C4-2B (cell line): ENCODE measurements around the gene BNC2.

Source experiments
- ZFX ChIP-seq: fragments of 450-650 bp; IDR thresholded peaks from 2 replicates; pipeline ENCODE4 v1.6.1; 2017
- TF ChIP-seq, protein P1 (sequence below): fragments of 450-650 bp; conservative IDR thresholded peaks from 2 replicates; pipeline ENCODE4 v1.5.1; 2017; ENCODE audit warnings: mild to moderate bottlenecking

DNA sequence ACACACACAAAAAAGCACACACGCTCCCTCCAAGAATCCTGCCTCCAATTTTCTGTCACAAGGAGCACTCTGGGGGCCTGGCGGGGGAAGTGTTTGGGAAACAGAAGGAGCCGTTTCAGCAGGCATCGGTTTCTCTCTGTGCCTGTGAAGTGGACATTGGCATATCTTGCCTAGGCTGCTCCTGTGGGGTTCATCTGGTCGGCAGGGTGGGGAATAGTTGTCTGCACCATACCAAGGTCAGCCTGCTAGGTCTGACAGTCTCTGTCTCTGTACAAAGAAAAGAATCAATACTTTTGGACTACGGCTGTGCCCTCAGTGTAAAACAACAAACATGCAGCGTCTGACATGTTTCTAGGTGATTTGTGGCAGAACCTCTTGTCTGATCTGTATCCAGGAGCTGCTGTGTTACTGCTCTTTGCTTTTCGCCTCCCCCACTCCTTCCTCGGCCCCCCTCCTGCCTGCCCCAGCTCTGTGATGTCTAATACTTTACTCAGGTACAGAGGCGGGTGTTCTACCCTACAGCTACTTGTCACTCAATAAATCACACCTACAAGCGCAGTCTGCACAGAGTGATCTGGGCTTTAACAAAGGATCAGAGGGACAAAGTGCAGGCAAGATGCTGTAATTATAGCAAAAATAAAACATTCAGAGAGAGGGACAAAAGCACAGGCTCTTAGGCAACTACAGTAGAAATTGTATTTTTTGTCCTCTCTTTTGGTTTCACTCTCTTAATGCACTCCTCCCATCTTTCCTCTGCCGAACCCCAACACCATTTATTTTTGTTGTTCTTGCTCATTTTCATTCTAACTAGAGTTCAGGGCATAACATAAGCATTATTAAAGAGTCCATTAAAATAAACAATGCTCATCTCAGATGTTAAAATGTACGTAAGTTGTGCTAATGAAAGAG lies 216.7 kb downstream of the BNC2 start:
- TF ChIP-seq, protein P1, sequence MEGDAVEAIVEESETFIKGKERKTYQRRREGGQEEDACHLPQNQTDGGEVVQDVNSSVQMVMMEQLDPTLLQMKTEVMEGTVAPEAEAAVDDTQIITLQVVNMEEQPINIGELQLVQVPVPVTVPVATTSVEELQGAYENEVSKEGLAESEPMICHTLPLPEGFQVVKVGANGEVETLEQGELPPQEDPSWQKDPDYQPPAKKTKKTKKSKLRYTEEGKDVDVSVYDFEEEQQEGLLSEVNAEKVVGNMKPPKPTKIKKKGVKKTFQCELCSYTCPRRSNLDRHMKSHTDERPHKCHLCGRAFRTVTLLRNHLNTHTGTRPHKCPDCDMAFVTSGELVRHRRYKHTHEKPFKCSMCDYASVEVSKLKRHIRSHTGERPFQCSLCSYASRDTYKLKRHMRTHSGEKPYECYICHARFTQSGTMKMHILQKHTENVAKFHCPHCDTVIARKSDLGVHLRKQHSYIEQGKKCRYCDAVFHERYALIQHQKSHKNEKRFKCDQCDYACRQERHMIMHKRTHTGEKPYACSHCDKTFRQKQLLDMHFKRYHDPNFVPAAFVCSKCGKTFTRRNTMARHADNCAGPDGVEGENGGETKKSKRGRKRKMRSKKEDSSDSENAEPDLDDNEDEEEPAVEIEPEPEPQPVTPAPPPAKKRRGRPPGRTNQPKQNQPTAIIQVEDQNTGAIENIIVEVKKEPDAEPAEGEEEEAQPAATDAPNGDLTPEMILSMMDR = no peak
- TF ChIP-seq ZFX = no peak
